Stimulated activated CD4-positive, alpha-beta T cell treated with anti-CD3 and anti-CD28 coated beads, Interleukin-12 subunit alpha, Interleukin-12 subunit beta, amount 100 ng/mL, for 48 hours (primary cell): Measurements from ENCODE around the gene PSORS1C2.
"Not testable (repeated sequence)": the region's sequence is repeated elsewhere in the genome, so short reads cannot be mapped to it uniquely, and the experiment has no call there.

ENCODE experiments used
- DNase-seq, 3 donors: peaks; one replicate each; pipeline ENCODE4 v3.0.0-alpha.2; 2020; ENCODE audit warnings: low read depth in 2 of 3, low spot score in 1 of 3

Gene PSORS1C2

GRCh38 chr6:31138982-31139381, at the start of gene PSORS1C2:
Gene PSORS1C2 (minus strand): TSS chr6:31139066. CDS start chr6:31139026, 40 bp downstream.
- no peak for DNase-seq

- DNase-seq, result no peak
Observed at GRCh38 chr6:31187780-31188194, 48.9 kb upstream of the PSORS1C2 start.

GRCh38 chr6:31186052-31186734, 47.3 kb upstream of the PSORS1C2 start:
- no peak for DNase-seq

- DNase-seq, result not testable (repeated sequence)
Observed at GRCh38 chr6:31185695-31186051, 46.8 kb upstream of the PSORS1C2 start.

- not testable (repeated sequence) for DNase-seq
Observed at GRCh38 chr6:31183859-31184258, 45.0 kb upstream of the PSORS1C2 start.

GRCh38 chr6:31183287-31183686, 44.4 kb upstream of the PSORS1C2 start:
- DNase-seq, result not testable (repeated sequence)

GRCh38 chr6:31180500-31180899, 41.6 kb upstream of the PSORS1C2 start:
- peak in 1 of 3 donors; percentile 72 for DNase-seq

- DNase-seq, result no peak
Observed at GRCh38 chr6:31179896-31180295, 41.0 kb upstream of the PSORS1C2 start.

- no peak for DNase-seq
Observed at GRCh38 chr6:31179042-31179386, 40.1 kb upstream of the PSORS1C2 start.

- DNase-seq, result no peak
Observed at GRCh38 chr6:31178143-31179041, 39.5 kb upstream of the PSORS1C2 start.

- no peak for DNase-seq
Observed at GRCh38 chr6:31175971-31176370, 37.1 kb upstream of the PSORS1C2 start.

- DNase-seq, result no peak
Observed at GRCh38 chr6:31174378-31174777, 35.5 kb upstream of the PSORS1C2 start.

- DNase-seq, result no peak
Observed at GRCh38 chr6:31173406-31173805, 34.5 kb upstream of the PSORS1C2 start.

GRCh38 chr6:31172973-31173384, 34.1 kb upstream of the PSORS1C2 start:
- no peak for DNase-seq

- no peak for DNase-seq
Observed at GRCh38 chr6:31171931-31172905, 33.4 kb upstream of the PSORS1C2 start.

GRCh38 chr6:31170987-31171671, 32.3 kb upstream of the PSORS1C2 start:
- DNase-seq, result no peak

- no peak for DNase-seq
Observed at GRCh38 chr6:31170600-31170881, 31.7 kb upstream of the PSORS1C2 start, which contains the start of gene POU5F1. Gene POU5F1 (minus strand): TSS chr6:31170682. CDS start chr6:31170620, 62 bp downstream.

- DNase-seq, result not testable (repeated sequence)
Observed at GRCh38 chr6:31169858-31170599, 31.2 kb upstream of the PSORS1C2 start.

GRCh38 chr6:31169123-31169857, 30.4 kb upstream of the PSORS1C2 start:
- DNase-seq, result no peak
